Esophagus muscularis mucosa (tissue), 4 donors: ENCODE measurements around the gene TMEM41B. TPM values are rescaled to one million over a fixed set of nuclear protein-coding genes. Genes with fewer than 3 reads are reported as not detected.
A peak's percentile ranks its signal among the peaks of the same experiment; 100 is the strongest.

Source experiments
- DNase-seq: peaks from one replicate; pipeline ENCODE4 v3.0.0-alpha.2; 2017; ENCODE audit errors: extremely low spot score
- H3K27ac ChIP-seq, 4 donors: fragments of 200-600 bp; sonication (generic); replicated peaks in 1 of 4; 1 replicate in 3 of 4; 2 replicates in 1 of 4; pipeline ENCODE4 v1.5.1; 2016 to 2019; ENCODE audit warnings: mild to moderate bottlenecking in 1 of 4
- H3K27me3 ChIP-seq, 4 donors: fragments of 200-600 bp; sonication (generic); one replicate each; pipeline versions ENCODE4 v1.5.1 to v1.6.0; 2016 to 2019
- H3K36me3 ChIP-seq, 4 donors: fragments of 200-600 bp; sonication (generic); one replicate each; pipeline ENCODE4 v1.5.1; 2016 to 2019
- H3K4me1 ChIP-seq, 4 donors: fragments of 200-600 bp; sonication (generic); one replicate each; pipeline ENCODE4 v1.5.1; 2016 to 2019
- H3K4me3 ChIP-seq, 4 donors: fragments of 200-600 bp; sonication (generic); 1 replicate in 2 of 4; 2 replicates in 2 of 4; pipeline ENCODE4 v1.5.1; 2016 to 2019; ENCODE audit warnings: mild to moderate bottlenecking in 4 of 4, moderate library complexity in 1 of 4
- H3K9me3 ChIP-seq, 4 donors: fragments of 200-600 bp; sonication (generic); 1 replicate in 3 of 4; 2 replicates in 1 of 4; pipeline ENCODE4 v1.5.1; 2016 to 2019
- CTCF ChIP-seq, 3 experiments: fragments of 200-600 bp in 2 of 3; fragments of 450-650 bp in 1 of 3; sonication (generic) in 2 of 3; IDR thresholded peaks; one replicate each; pipeline ENCODE4 v1.5.1; 2017 to 2019; ENCODE audit warnings: antibody characterized with exemption in 3 of 3, mild to moderate bottlenecking in 2 of 3, moderate library complexity in 1 of 3
- EP300 ChIP-seq: sonication (generic); formaldehyde crosslinking; IDR thresholded peaks from one replicate; pipeline ENCODE4 v1.6.1; 2017; ENCODE audit warnings: antibody characterized with exemption
- POLR2A ChIP-seq: fragments of 450-650 bp; IDR thresholded peaks from one replicate; pipeline ENCODE4 v1.6.1; 2017; ENCODE audit warnings: antibody characterized with exemption, moderate library complexity, mild to moderate bottlenecking, low read depth
- POLR2AphosphoS5 ChIP-seq, 2 donors: sonication (generic); formaldehyde crosslinking; IDR thresholded peaks; one replicate each; pipeline ENCODE4 v1.6.1; 2017; ENCODE audit warnings: antibody characterized with exemption in 2 of 2
- WGBS: methylation state at CpG from one replicate; pipeline ENCODE4 v1.1.5; 2018; 5-methylcytosine and 5-hydroxymethylcytosine counted together
- intact Hi-C: fragments of 100-400 bp; cut with DNase I; formaldehyde crosslinking; loops from one replicate; pipeline ENCODE4 v1.15.1; 2023
- total RNA-seq, 4 donors: library from RNA; depleted of rRNA; stranded (reverse); fragments of >200 nt; gene quantifications; one replicate each; pipeline versions ENCODE4 v1.1.0 to v1.2.1, GENCODE V29; 2016

Gene TMEM41B
- total RNA-seq, 4 donors from 2014 or later: 13.3 to 21.1 (median 17.4) TPM

- Histone ChIP-seq H3K36me3 (peaks cover 0 to 7% (median 4%) of the 10 kb centered on the region in 4 donors), H3K4me3 (no peak overlapping the region), H3K27me3 (no peaks in the 10 kb centered on the region), H3K27ac (no peak overlapping the region), H3K9me3 (no peaks in the 10 kb centered on the region), H3K4me1 (no peaks in the 10 kb centered on the region)
- intact Hi-C loops: no loop called here
- no peak for TF ChIP-seq POLR2A
- TF ChIP-seq POLR2AphosphoS5 (IDR thresholded peaks at IDR 0.05): no peak
- no peak for TF ChIP-seq CTCF (IDR thresholded peaks at IDR 0.05)
- TF ChIP-seq EP300: no peak
- 81% methylated on average over 3 of the region's 3 CpGs for WGBS
- no peak for DNase-seq
These were observed 10.2 kb downstream of the TMEM41B start for GRCh38 chr11:9304178-9304577.

GRCh38 chr11:9302448-9302847 lies 11.9 kb downstream of the TMEM41B start:
- H3K27me3 ChIP-seq: no peaks in the 10 kb centered on the region
- DNase-seq: peak; percentile 4
- intact Hi-C loops: no loop called here
- H3K27ac ChIP-seq: no peak overlapping the region
- no peak overlapping the region for H3K4me3 ChIP-seq
- no CpG with 5 or more reads among the region's 3 CpGs for WGBS
- no peaks in the 10 kb centered on the region for H3K4me1 ChIP-seq
- no peaks in the 10 kb centered on the region for H3K9me3 ChIP-seq
- TF ChIP-seq EP300 (no peak), CTCF (IDR thresholded peaks at IDR 0.05) (no peak), POLR2AphosphoS5 (IDR thresholded peaks at IDR 0.05) (no peak), POLR2A (no peak)
- H3K36me3 ChIP-seq: peaks cover 3 to 22% (median 16%) of the 10 kb centered on the region in 4 donors

DNA sequence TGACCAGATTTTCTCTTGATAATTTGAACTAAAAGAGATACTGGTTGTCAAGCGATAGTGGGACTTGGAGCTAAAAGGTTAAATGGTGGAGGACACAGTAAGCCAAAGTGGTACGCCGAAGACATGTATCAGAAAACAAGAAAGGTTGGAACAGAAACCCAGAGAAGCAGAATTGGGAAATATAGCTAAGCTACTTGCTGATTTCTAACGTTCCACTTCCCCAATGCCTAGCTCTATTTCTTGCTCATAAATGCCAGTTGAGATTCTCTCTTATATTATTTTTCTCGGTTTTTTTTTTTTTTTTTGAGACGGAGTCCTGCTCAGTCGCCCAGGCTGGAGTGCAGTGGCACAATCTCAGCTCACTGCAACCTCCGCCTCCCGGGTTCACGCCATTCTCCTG lies 12.7 kb downstream of the TMEM41B start:
- H3K27ac ChIP-seq: no peak overlapping the region
- DNase-seq: peak; percentile 64
- H3K4me1 ChIP-seq: no peaks in the 10 kb centered on the region
- WGBS: 65% methylated on average over 10 of the region's 10 CpGs
- no peak overlapping the region for H3K4me3 ChIP-seq
- intact Hi-C loops: no loop called here
- TF ChIP-seq EP300 (no peak), POLR2AphosphoS5 (IDR thresholded peaks at IDR 0.05) (no peak), CTCF (IDR thresholded peaks at IDR 0.05) (no peak), POLR2A (no peak)
- no peaks in the 10 kb centered on the region for H3K9me3 ChIP-seq
- no peaks in the 10 kb centered on the region for H3K27me3 ChIP-seq
- H3K36me3 ChIP-seq: peaks cover 3 to 29% (median 18%) of the 10 kb centered on the region in 4 donors

DNA sequence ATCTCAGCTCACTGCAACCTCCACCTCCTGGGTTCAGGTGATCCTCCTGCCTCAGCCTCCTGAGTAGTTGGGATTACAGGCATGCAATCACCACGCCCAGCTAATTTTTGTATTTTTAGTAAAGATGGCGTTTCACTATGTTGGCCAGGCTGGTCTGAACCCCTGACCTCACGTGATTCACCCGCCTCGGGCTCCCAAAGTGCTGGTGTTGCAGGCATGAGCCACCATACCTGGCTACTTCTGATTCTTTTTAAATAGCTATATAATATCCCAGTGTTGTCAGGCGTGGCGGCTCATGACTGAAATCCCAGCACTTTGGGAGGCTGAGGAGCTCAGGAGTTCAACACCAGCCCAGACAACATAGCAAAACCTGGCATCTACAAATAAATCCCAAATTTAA lies 20.7 kb downstream of the TMEM41B start:
- intact Hi-C loops: no loop called here
- Histone ChIP-seq H3K4me1 (no peaks in the 10 kb centered on the region), H3K36me3 (peaks cover under 1 to 56% (median 19%) of the 10 kb centered on the region in 4 donors), H3K27ac (no peak overlapping the region), H3K27me3 (no peaks in the 10 kb centered on the region), H3K9me3 (no peaks in the 10 kb centered on the region), H3K4me3 (no peak overlapping the region)
- 94% methylated on average over 7 of the region's 7 CpGs for WGBS
- no peak for TF ChIP-seq POLR2AphosphoS5 (IDR thresholded peaks at IDR 0.05)
- no peak for TF ChIP-seq POLR2A
- TF ChIP-seq EP300: no peak
- no peak for TF ChIP-seq CTCF (IDR thresholded peaks at IDR 0.05)
- DNase-seq: no peak
